ENCODE results near the gene PRKCH. TPM values are rescaled to one million over a fixed set of nuclear protein-coding genes. Genes with fewer than 3 reads are reported as not detected.
"Not testable (repeated sequence)": the region's sequence is repeated elsewhere in the genome, so short reads cannot be mapped to it uniquely, and the experiment has no call there.

Gene PRKCH
- total and polyA plus RNA-seq, 9 donors: 10.2 to 15.5 (median 12.3) TPM

- peaks cover 7% of the 10 kb centered on the region for H3K4me1 ChIP-seq (ENCODE audit: control insufficient read depth, insufficient read depth, low read length)
- no peak overlapping the region for H3K27ac ChIP-seq (ENCODE audit: low read length)
Measured at GRCh38 chr14:61458766-61459165, 137.4 kb downstream of the PRKCH start.

GRCh38 chr14:61459229-61459628, 137.8 kb downstream of the PRKCH start:
- H3K4me3 ChIP-seq (ENCODE audit: low read length): no peak overlapping the region
- H3K9me3 ChIP-seq (replicated peaks; ENCODE audit: control insufficient read depth, low read depth, low read length): no peaks in the 10 kb centered on the region
- H3K27me3 ChIP-seq (ENCODE audit: control insufficient read depth, insufficient read depth, low read length): no peaks in the 10 kb centered on the region
- H3K36me3 ChIP-seq (ENCODE audit: control insufficient read depth, insufficient read depth, low read length): peaks cover 2% of the 10 kb centered on the region
- H3K4me1 ChIP-seq (ENCODE audit: control insufficient read depth, insufficient read depth, low read length): peaks cover 7% of the 10 kb centered on the region
- 80% methylated on average over 5 of the region's 6 CpGs for WGBS (ENCODE audit: insufficient coverage)
- no peak for DNase-seq
- H3K27ac ChIP-seq (ENCODE audit: low read length): no peak overlapping the region

More at GRCh38 chr14:61458766-61459165, 137.4 kb downstream of the PRKCH start:
- H3K4me3 ChIP-seq (ENCODE audit: low read length): no peak overlapping the region
- H3K36me3 ChIP-seq (ENCODE audit: control insufficient read depth, insufficient read depth, low read length): peaks cover 2% of the 10 kb centered on the region
- H3K9me3 ChIP-seq (replicated peaks; ENCODE audit: control insufficient read depth, low read depth, low read length): no peaks in the 10 kb centered on the region
- no peaks in the 10 kb centered on the region for H3K27me3 ChIP-seq (ENCODE audit: control insufficient read depth, insufficient read depth, low read length)
- DNase-seq: no peak

- no CpG with 5 or more reads among the region's 1 CpG for WGBS (ENCODE audit: insufficient coverage)
- H3K4me3 ChIP-seq (ENCODE audit: low read length): no peak overlapping the region
- H3K4me1 ChIP-seq (ENCODE audit: control insufficient read depth, insufficient read depth, low read length): peaks cover 7% of the 10 kb centered on the region
- H3K9me3 ChIP-seq (replicated peaks; ENCODE audit: control insufficient read depth, low read depth, low read length): no peaks in the 10 kb centered on the region
- no peak overlapping the region for H3K27ac ChIP-seq (ENCODE audit: low read length)
- peaks cover 2% of the 10 kb centered on the region for H3K36me3 ChIP-seq (ENCODE audit: control insufficient read depth, insufficient read depth, low read length)
- H3K27me3 ChIP-seq (ENCODE audit: control insufficient read depth, insufficient read depth, low read length): no peaks in the 10 kb centered on the region
- no peak for DNase-seq
Measured at GRCh38 chr14:61460063-61460462, 138.7 kb downstream of the PRKCH start.

- no peak overlapping the region for H3K4me3 ChIP-seq (ENCODE audit: low read length)
- DNase-seq: no peak
- peaks cover 7% of the 10 kb centered on the region for H3K4me1 ChIP-seq (ENCODE audit: control insufficient read depth, insufficient read depth, low read length)
- WGBS (ENCODE audit: insufficient coverage): 79% methylated on average over 7 of the region's 15 CpGs
- no peaks in the 10 kb centered on the region for H3K27me3 ChIP-seq (ENCODE audit: control insufficient read depth, insufficient read depth, low read length)
- no peak overlapping the region for H3K27ac ChIP-seq (ENCODE audit: low read length)
- no peaks in the 10 kb centered on the region for H3K9me3 ChIP-seq (replicated peaks; ENCODE audit: control insufficient read depth, low read depth, low read length)
- H3K36me3 ChIP-seq (ENCODE audit: control insufficient read depth, insufficient read depth, low read length): peaks cover 2% of the 10 kb centered on the region
Measured at GRCh38 chr14:61460718-61461611, 139.6 kb downstream of the PRKCH start.

GRCh38 chr14:61461808-61462275, 140.5 kb downstream of the PRKCH start:
- peak; percentile 85 for DNase-seq
- peaks cover 2% of the 10 kb centered on the region for H3K36me3 ChIP-seq (ENCODE audit: control insufficient read depth, insufficient read depth, low read length)
- no peak overlapping the region for H3K27ac ChIP-seq (ENCODE audit: low read length)
- no peaks in the 10 kb centered on the region for H3K9me3 ChIP-seq (replicated peaks; ENCODE audit: control insufficient read depth, low read depth, low read length)
- H3K4me3 ChIP-seq (ENCODE audit: low read length): no peak overlapping the region
- peaks cover 7% of the 10 kb centered on the region for H3K4me1 ChIP-seq (ENCODE audit: control insufficient read depth, insufficient read depth, low read length)
- no peaks in the 10 kb centered on the region for H3K27me3 ChIP-seq (ENCODE audit: control insufficient read depth, insufficient read depth, low read length)
- WGBS (ENCODE audit: insufficient coverage): 45% methylated on average over 2 of the region's 7 CpGs

- peak; percentile 42 for DNase-seq
- H3K36me3 ChIP-seq (ENCODE audit: control insufficient read depth, insufficient read depth, low read length): no peaks in the 10 kb centered on the region
- H3K27me3 ChIP-seq (ENCODE audit: control insufficient read depth, insufficient read depth, low read length): no peaks in the 10 kb centered on the region
- no peak overlapping the region for H3K4me3 ChIP-seq (ENCODE audit: low read length)
- H3K27ac ChIP-seq (ENCODE audit: low read length): no peak overlapping the region
- H3K4me1 ChIP-seq (ENCODE audit: control insufficient read depth, insufficient read depth, low read length): peaks cover 7% of the 10 kb centered on the region
- H3K9me3 ChIP-seq (replicated peaks; ENCODE audit: control insufficient read depth, low read depth, low read length): no peaks in the 10 kb centered on the region
- WGBS (ENCODE audit: insufficient coverage): 55% methylated on average over 2 of the region's 4 CpGs
Measured at GRCh38 chr14:61462566-61463193, 141.3 kb downstream of the PRKCH start.

- Histone ChIP-seq H3K4me1 (ENCODE audit: control insufficient read depth, insufficient read depth, low read length) (peaks cover 8% of the 10 kb centered on the region), H3K4me3 (ENCODE audit: low read length) (no peak overlapping the region), H3K36me3 (ENCODE audit: control insufficient read depth, insufficient read depth, low read length) (no peaks in the 10 kb centered on the region), H3K27me3 (ENCODE audit: control insufficient read depth, insufficient read depth, low read length) (no peaks in the 10 kb centered on the region), H3K9me3 (replicated peaks; ENCODE audit: control insufficient read depth, low read depth, low read length) (no peaks in the 10 kb centered on the region), H3K27ac (ENCODE audit: low read length) (no peak overlapping the region)
- WGBS (ENCODE audit: insufficient coverage): no CpG with 5 or more reads among the region's 3 CpGs
- DNase-seq: no peak
Measured at GRCh38 chr14:61463664-61464285, 142.4 kb downstream of the PRKCH start.

- H3K4me1 ChIP-seq (ENCODE audit: control insufficient read depth, insufficient read depth, low read length): peaks cover 10% of the 10 kb centered on the region
- WGBS (ENCODE audit: insufficient coverage): no CpG with 5 or more reads among the region's 2 CpGs
- H3K27me3 ChIP-seq (ENCODE audit: control insufficient read depth, insufficient read depth, low read length); H3K9me3 ChIP-seq (replicated peaks; ENCODE audit: control insufficient read depth, low read depth, low read length); DNase-seq; H3K4me3 ChIP-seq (ENCODE audit: low read length); H3K36me3 ChIP-seq (ENCODE audit: control insufficient read depth, insufficient read depth, low read length); H3K27ac ChIP-seq (ENCODE audit: low read length): not testable (repeated sequence)
Measured at GRCh38 chr14:61464539-61465320, 143.4 kb downstream of the PRKCH start.

GRCh38 chr14:61466249-61466904, 145.0 kb downstream of the PRKCH start:
- Histone ChIP-seq H3K27ac (ENCODE audit: low read length) (no peak overlapping the region), H3K4me3 (ENCODE audit: low read length) (no peak overlapping the region), H3K9me3 (replicated peaks; ENCODE audit: control insufficient read depth, low read depth, low read length) (no peaks in the 10 kb centered on the region), H3K36me3 (ENCODE audit: control insufficient read depth, insufficient read depth, low read length) (no peaks in the 10 kb centered on the region), H3K4me1 (ENCODE audit: control insufficient read depth, insufficient read depth, low read length) (peaks cover 20% of the 10 kb centered on the region), H3K27me3 (ENCODE audit: control insufficient read depth, insufficient read depth, low read length) (no peaks in the 10 kb centered on the region)
- DNase-seq: no peak
- WGBS (ENCODE audit: insufficient coverage): 78% methylated on average over 9 of the region's 17 CpGs

Data from muscle of leg (tissue), 11 donors.